ENCODE measurements around the gene MANBA.

- TF ChIP-seq EZH2phosphoT487 (IDR thresholded peaks at IDR 0.05; ENCODE audit: borderline replicate concordance) (no peak), CTCF (conservative IDR thresholded peaks at IDR 0.05; ENCODE audit: low read length) (no peak)
Measured at GRCh38 chr4:102685768-102686167, 75.0 kb downstream of the MANBA start.

Measured in Loucy (cell line).